NT2/D1 (cell line): ENCODE results near the gene HS3ST2.

Source experiments
- DNase-seq: peaks from one replicate; pipeline ENCODE4 v3.0.0-alpha.2; 2011; ENCODE audit warnings: low read depth, low spot score
- H3K27me3 ChIP-seq: 2 replicates; pipeline ENCODE4 v1.6.0; 2011; ENCODE audit warnings: mild to moderate bottlenecking; ENCODE audit not compliant: insufficient read length, insufficient read depth
- H3K36me3 ChIP-seq: 2 replicates; pipeline ENCODE4 v1.6.1; 2011; ENCODE audit warnings: mild to moderate bottlenecking, low read length, mixed read lengths; ENCODE audit not compliant: insufficient read depth, insufficient read length
- H3K4me1 ChIP-seq: 2 replicates; pipeline ENCODE4 v1.5.1; 2011; ENCODE audit not compliant: insufficient read depth, insufficient read length
- H3K4me3 ChIP-seq: 2 replicates; pipeline ENCODE4 v1.5.1; 2011; ENCODE audit warnings: low read depth; ENCODE audit not compliant: insufficient read length
- H3K9ac ChIP-seq: 2 replicates; pipeline ENCODE4 v1.6.0; 2011; ENCODE audit warnings: low read depth; ENCODE audit not compliant: insufficient read length
- H3K9me3 ChIP-seq: 2 replicates; pipeline ENCODE4 v1.5.1; 2011; ENCODE audit warnings: mild to moderate bottlenecking, low read length; ENCODE audit not compliant: insufficient read depth
- SUZ12 ChIP-seq: IDR thresholded peaks from 2 replicates; pipeline ENCODE4 v1.6.1; 2011; ENCODE audit not compliant: insufficient read length, insufficient read depth; ENCODE audit errors: extremely low read depth
- YY1 ChIP-seq: IDR thresholded peaks from 2 replicates; pipeline ENCODE4 v1.6.1; 2011; ENCODE audit not compliant: insufficient read length, insufficient read depth
- ZNF274 ChIP-seq: IDR thresholded peaks from 2 replicates; pipeline ENCODE4 v1.6.1; 2011; ENCODE audit warnings: mild to moderate bottlenecking, low read depth, low read length

The HS3ST2 gene

GRCh38 chr16:22941970-22942501 is 128.1 kb downstream of the HS3ST2 start:
- H3K36me3 ChIP-seq = no peaks in the 10 kb centered on the region
- no peaks in the 10 kb centered on the region for H3K9me3 ChIP-seq
- no peaks in the 10 kb centered on the region for H3K27me3 ChIP-seq
- H3K4me1 ChIP-seq = no peaks in the 10 kb centered on the region
- H3K9ac ChIP-seq = no peak overlapping the region
- no peak overlapping the region for H3K4me3 ChIP-seq
- no peak for TF ChIP-seq ZNF274
- TF ChIP-seq YY1 = no peak
- TF ChIP-seq SUZ12 = no peak
- DNase-seq = no peak

DNA sequence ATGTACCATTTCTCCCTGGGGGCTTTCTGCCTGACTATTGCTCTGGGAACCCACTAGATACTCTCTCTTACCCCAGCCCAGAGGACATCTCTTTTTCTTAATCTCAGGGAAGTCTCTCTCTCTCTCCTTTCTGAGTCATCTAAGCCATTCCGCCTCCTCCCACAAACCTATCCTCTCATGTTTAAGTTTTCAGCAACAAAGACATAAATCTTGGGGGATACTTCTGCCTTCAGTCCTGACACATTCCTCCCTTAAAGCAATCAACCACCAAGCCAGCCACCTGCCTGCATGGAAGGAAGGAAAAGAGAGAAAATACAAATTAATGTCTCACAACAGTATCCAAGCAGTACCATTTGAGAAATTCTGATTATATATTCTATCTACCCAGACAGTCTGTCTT is 128.8 kb downstream of the HS3ST2 start:
- H3K9me3 ChIP-seq = no peaks in the 10 kb centered on the region
- H3K4me3 ChIP-seq = no peak overlapping the region
- no peak overlapping the region for H3K9ac ChIP-seq
- H3K36me3 ChIP-seq = no peaks in the 10 kb centered on the region
- H3K4me1 ChIP-seq = no peaks in the 10 kb centered on the region
- no peaks in the 10 kb centered on the region for H3K27me3 ChIP-seq
- no peak for DNase-seq
- no peak for TF ChIP-seq SUZ12

DNA sequence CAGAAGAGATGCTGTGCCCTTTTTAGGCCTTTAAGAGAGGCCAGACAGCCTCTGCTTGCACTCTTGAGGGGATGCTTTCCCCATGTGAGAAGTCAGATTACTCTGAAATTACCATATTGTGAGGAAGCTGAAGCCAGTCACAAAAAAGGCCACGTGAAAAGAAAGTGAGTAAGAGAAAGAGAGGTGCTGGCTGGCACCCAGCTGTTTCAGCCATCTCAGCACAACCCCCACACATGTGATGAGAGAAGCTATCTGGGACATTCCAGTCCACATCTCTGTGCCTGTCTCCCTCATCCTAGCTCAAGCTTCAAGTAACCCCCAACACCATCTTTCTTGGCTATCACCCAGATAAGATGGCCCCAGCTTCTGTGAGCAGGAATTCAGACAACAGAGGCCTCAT is 131.4 kb downstream of the HS3ST2 start:
- H3K4me3 ChIP-seq = no peak overlapping the region
- no peak for DNase-seq
- no peaks in the 10 kb centered on the region for H3K36me3 ChIP-seq
- H3K9me3 ChIP-seq = no peaks in the 10 kb centered on the region
- TF ChIP-seq ZNF274 = no peak
- H3K4me1 ChIP-seq = no peaks in the 10 kb centered on the region
- no peaks in the 10 kb centered on the region for H3K27me3 ChIP-seq
- no peak overlapping the region for H3K9ac ChIP-seq

GRCh38 chr16:22946433-22946832 is 132.5 kb downstream of the HS3ST2 start:
- Histone ChIP-seq H3K4me3 (no peak overlapping the region), H3K36me3 (no peaks in the 10 kb centered on the region), H3K4me1 (no peaks in the 10 kb centered on the region), H3K9ac (no peak overlapping the region), H3K27me3 (no peaks in the 10 kb centered on the region), H3K9me3 (no peaks in the 10 kb centered on the region)
- no peak for DNase-seq
- TF ChIP-seq YY1 (no peak), ZNF274 (no peak)

GRCh38 chr16:22948058-22948602 is 134.2 kb downstream of the HS3ST2 start:
- no peak for TF ChIP-seq YY1
- Histone ChIP-seq H3K27me3 (no peaks in the 10 kb centered on the region), H3K9me3 (no peaks in the 10 kb centered on the region), H3K9ac (no peak overlapping the region), H3K4me3 (no peak overlapping the region), H3K36me3 (no peaks in the 10 kb centered on the region), H3K4me1 (no peaks in the 10 kb centered on the region)
- no peak for DNase-seq

- no peaks in the 10 kb centered on the region for H3K9me3 ChIP-seq
- no peaks in the 10 kb centered on the region for H3K4me1 ChIP-seq
- H3K27me3 ChIP-seq = no peaks in the 10 kb centered on the region
- H3K9ac ChIP-seq = no peak overlapping the region
- no peaks in the 10 kb centered on the region for H3K36me3 ChIP-seq
- no peak overlapping the region for H3K4me3 ChIP-seq
- TF ChIP-seq SUZ12 (no peak), ZNF274 (no peak), YY1 (no peak)
- peak; percentile 90 for DNase-seq
Measured at GRCh38 chr16:22948603-22949368, 134.8 kb downstream of the HS3ST2 start.

DNA sequence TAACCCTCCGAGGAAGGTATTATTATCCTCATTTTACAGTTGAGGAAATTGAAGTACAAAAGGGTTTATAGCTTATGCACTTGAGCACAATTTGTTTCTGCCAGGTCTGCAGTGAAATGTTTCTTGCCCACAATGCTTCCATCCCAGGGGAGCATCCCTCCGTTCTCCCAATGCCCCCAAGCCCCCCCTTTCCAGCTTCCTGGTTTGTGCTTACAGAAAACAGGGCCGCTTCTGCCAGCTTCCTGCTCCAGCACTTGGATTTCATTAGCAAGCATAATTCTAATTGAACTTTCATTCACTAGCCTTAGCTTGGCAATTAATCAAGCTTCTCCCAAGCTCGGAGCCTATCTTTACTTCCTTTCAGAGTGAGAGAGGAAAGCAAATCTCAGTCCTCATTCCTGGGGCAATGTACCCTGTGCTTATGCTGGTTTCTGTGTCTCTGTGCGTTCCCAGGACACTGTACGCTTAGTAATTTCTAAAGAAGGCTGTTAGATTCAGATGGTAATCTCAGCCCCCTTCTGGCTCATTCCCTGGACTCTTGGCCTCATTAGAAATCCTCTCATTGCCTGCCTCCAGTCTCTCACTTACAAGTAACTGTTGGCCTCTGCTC is 141.6 kb downstream of the HS3ST2 start:
- Histone ChIP-seq H3K9ac (no peak overlapping the region), H3K4me1 (no peaks in the 10 kb centered on the region), H3K36me3 (no peaks in the 10 kb centered on the region), H3K9me3 (no peaks in the 10 kb centered on the region), H3K27me3 (no peaks in the 10 kb centered on the region), H3K4me3 (no peak overlapping the region)
- TF ChIP-seq SUZ12 (no peak), YY1 (no peak), ZNF274 (no peak)
- DNase-seq = no peak
